Gastroesophageal sphincter (tissue), 4 donors: ENCODE data around the gene FHL1. TPM values are rescaled to one million over a fixed set of nuclear protein-coding genes. Genes with fewer than 3 reads are reported as not detected.

Experiments used
- ATAC-seq: fragments of 150-250 bp; one replicate; pipeline ENCODE4 v1.9.1; 2016; ENCODE audit warnings: mild to moderate bottlenecking, moderate library complexity
- H3K27ac ChIP-seq, 4 donors: fragments of 200-600 bp; sonication (generic) in 3 of 4; 1 replicate in 3 of 4; 2 replicates in 1 of 4; pipeline ENCODE4 v1.5.1; 2016 to 2019
- H3K27me3 ChIP-seq: fragments of 200-600 bp; sonication (generic); one replicate; pipeline ENCODE4 v1.5.1; 2019
- H3K36me3 ChIP-seq, 2 donors: fragments of 200-600 bp; sonication (generic); one replicate each; pipeline ENCODE4 v1.5.1; 2019; ENCODE audit warnings: control low read depth in 1 of 2
- H3K4me1 ChIP-seq, 3 donors: fragments of 200-600 bp; sonication (generic); 1 replicate in 2 of 3; 2 replicates in 1 of 3; pipeline ENCODE4 v1.5.1; 2016 to 2019; ENCODE audit warnings: control low read depth in 2 of 3
- H3K4me3 ChIP-seq, 2 donors: fragments of 200-600 bp; sonication (generic); one replicate each; pipeline ENCODE4 v1.5.1; 2019; ENCODE audit warnings: mild to moderate bottlenecking in 1 of 2, moderate library complexity in 1 of 2
- H3K9me3 ChIP-seq, 3 donors: fragments of 200-600 bp; sonication (generic); one replicate each; pipeline ENCODE4 v1.5.1; 2017 to 2019; ENCODE audit warnings: control low read depth in 2 of 3
- EP300 ChIP-seq: sonication (generic); formaldehyde crosslinking; IDR thresholded peaks from one replicate; pipeline ENCODE4 v1.6.1; 2017; ENCODE audit warnings: antibody characterized with exemption, mild to moderate bottlenecking
- POLR2A ChIP-seq, 2 donors: fragments of 450-650 bp; IDR thresholded peaks; one replicate each; pipeline ENCODE4 v1.6.1; 2017; ENCODE audit warnings: antibody characterized with exemption in 2 of 2, mild to moderate bottlenecking in 2 of 2, moderate library complexity in 1 of 2
- POLR2AphosphoS5 ChIP-seq: sonication (generic); formaldehyde crosslinking; IDR thresholded peaks from one replicate; pipeline ENCODE4 v1.6.1; 2017; ENCODE audit warnings: antibody characterized with exemption
- WGBS, 2 donors: methylation state at CpG; one replicate each; pipeline ENCODE4 v1.1.5; 2018; ENCODE audit warnings: low coverage in 1 of 2; 5-methylcytosine and 5-hydroxymethylcytosine counted together
- total RNA-seq, 4 donors: library from RNA; depleted of rRNA; stranded (reverse); fragments of >200 nt; gene quantifications; one replicate each; pipeline ENCODE4 v1.1.0, GENCODE V29; 2016
- TF ChIP-seq, protein P1 (sequence below), 4 experiments: fragments of 200-600 bp in 2 of 4; fragments of 450-650 bp in 2 of 4; sonication (generic) in 1 of 4; IDR thresholded peaks; one replicate each; pipeline ENCODE4 v1.5.1; 2017 to 2019; ENCODE audit warnings: antibody characterized with exemption in 4 of 4, mild to moderate bottlenecking in 2 of 4, moderate library complexity in 2 of 4

FHL1 gene
- total RNA-seq, 4 donors from 2014 or later = 2,495 to 4,363 (median 3,004) TPM

DNA sequence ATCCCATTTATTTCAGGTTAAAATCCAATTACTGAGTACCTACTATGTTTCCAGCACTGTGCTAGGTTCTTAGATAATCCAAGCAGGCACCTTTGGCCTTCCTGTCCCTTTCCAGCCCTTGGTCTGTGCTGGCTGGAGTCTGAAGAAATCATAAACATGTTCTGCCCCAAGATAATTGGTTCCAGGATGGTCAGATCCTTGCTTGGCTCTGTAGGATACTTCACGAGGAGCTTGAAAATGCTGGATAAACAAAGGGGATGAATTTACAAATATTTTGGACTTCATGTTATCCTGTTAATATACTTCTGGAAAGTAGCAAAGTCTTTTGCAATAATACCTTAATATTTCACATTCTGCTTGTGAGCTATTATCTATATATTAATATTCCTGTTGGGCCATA lies 35.0 kb upstream of the FHL1 start:
- 0% methylated on average over 1 of the region's 1 CpG for WGBS, 2 donors
- H3K4me3 ChIP-seq = no peak overlapping the region
- peak overlapping the region in 1 of 4 donors; percentile 48 for H3K27ac ChIP-seq
- H3K27me3 ChIP-seq = no peaks in the 10 kb centered on the region
- H3K4me1 ChIP-seq = peaks cover 0 to 21% (median 0%) of the 10 kb centered on the region in 3 donors
- ATAC-seq = no peak
- H3K36me3 ChIP-seq = no peaks in the 10 kb centered on the region
- no peaks in the 10 kb centered on the region for H3K9me3 ChIP-seq
- no peak for TF ChIP-seq POLR2AphosphoS5
- no peak for TF ChIP-seq EP300
- no peak for TF ChIP-seq POLR2A (IDR thresholded peaks at IDR 0.05)
- TF ChIP-seq, protein P1, sequence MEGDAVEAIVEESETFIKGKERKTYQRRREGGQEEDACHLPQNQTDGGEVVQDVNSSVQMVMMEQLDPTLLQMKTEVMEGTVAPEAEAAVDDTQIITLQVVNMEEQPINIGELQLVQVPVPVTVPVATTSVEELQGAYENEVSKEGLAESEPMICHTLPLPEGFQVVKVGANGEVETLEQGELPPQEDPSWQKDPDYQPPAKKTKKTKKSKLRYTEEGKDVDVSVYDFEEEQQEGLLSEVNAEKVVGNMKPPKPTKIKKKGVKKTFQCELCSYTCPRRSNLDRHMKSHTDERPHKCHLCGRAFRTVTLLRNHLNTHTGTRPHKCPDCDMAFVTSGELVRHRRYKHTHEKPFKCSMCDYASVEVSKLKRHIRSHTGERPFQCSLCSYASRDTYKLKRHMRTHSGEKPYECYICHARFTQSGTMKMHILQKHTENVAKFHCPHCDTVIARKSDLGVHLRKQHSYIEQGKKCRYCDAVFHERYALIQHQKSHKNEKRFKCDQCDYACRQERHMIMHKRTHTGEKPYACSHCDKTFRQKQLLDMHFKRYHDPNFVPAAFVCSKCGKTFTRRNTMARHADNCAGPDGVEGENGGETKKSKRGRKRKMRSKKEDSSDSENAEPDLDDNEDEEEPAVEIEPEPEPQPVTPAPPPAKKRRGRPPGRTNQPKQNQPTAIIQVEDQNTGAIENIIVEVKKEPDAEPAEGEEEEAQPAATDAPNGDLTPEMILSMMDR (IDR thresholded peaks at IDR 0.05) = no peak

DNA sequence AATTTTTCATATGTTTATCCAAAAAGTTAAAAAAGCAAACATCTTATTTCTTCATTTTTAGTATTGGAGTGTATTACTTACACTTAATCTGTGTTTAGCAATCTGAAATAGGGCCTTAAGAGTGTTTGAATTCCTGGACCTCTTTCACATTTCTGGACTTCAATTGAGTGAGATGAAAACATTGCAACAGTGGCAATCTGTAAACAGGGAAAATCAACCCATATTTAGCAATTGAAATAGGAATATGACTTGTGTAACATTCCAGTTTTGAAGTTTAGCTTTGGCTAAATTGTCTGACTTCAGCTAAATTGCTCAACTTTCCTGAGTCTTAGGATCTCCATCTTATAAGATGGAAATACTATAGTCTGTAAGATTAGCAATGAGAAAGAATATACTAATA lies 34.6 kb upstream of the FHL1 start:
- H3K4me3 ChIP-seq = no peak overlapping the region
- H3K27ac ChIP-seq = peak overlapping the region in 2 of 4 donors; percentile 35 to 48
- H3K4me1 ChIP-seq = peaks cover 0 to 21% (median 0%) of the 10 kb centered on the region in 3 donors
- ATAC-seq = peak; percentile 52
- no peaks in the 10 kb centered on the region for H3K36me3 ChIP-seq
- TF ChIP-seq POLR2AphosphoS5 (peak; percentile 57), POLR2A (IDR thresholded peaks at IDR 0.05) (no peak)
- H3K27me3 ChIP-seq = no peaks in the 10 kb centered on the region
- no peaks in the 10 kb centered on the region for H3K9me3 ChIP-seq

DNA sequence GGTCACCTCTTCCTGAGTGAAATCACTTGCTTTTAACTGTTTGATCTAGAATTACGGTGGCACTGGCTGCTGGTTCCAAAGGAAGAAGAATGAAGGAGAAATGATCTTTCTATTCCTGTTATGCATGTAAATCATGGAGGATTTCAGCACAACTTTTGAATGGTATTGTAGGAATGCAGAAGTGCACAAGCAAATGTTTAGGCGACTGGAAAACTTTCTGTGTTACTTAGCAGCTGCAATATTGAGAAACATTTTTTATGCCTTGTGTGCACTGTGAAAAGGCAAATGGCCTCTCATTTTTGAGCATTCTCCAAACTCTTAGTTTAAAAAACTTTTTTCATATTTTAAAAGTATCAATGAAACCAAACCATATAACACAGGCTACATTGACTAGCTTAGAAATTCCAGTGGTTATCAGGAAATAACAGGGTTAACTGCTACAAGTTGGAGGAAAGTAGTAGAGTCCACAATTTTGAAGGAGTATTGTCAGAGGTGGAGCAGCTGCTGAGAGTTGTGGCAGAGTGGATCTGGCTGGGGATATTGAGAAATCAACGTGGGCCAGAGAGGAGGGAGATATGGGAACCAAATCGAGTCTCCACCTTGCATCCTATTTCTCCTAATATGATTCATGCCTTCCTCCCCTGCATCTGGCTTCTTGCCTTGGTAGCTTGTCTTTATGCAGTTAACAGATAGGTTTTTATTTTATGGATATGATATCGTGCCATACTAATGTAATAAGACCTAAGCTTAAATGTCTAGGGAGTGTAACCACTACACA lies 32.0 kb upstream of the FHL1 start:
- no peaks in the 10 kb centered on the region for H3K27me3 ChIP-seq
- H3K36me3 ChIP-seq = no peaks in the 10 kb centered on the region
- peak overlapping the region; percentile 69 to 81 (median 73) for H3K27ac ChIP-seq
- no peak overlapping the region for H3K4me3 ChIP-seq
- H3K9me3 ChIP-seq = no peaks in the 10 kb centered on the region
- 12 to 22% methylated on average over 3 to 5 of the region's 5 CpGs for WGBS, 2 donors
- peak; percentile 76 for ATAC-seq
- peaks cover 0 to 21% (median 0%) of the 10 kb centered on the region in 3 donors for H3K4me1 ChIP-seq
- TF ChIP-seq POLR2AphosphoS5 (peak; percentile 8), EP300 (no peak), POLR2A (IDR thresholded peaks at IDR 0.05) (no peak)
- TF ChIP-seq, protein P1 (IDR thresholded peaks at IDR 0.05) = no peak

DNA sequence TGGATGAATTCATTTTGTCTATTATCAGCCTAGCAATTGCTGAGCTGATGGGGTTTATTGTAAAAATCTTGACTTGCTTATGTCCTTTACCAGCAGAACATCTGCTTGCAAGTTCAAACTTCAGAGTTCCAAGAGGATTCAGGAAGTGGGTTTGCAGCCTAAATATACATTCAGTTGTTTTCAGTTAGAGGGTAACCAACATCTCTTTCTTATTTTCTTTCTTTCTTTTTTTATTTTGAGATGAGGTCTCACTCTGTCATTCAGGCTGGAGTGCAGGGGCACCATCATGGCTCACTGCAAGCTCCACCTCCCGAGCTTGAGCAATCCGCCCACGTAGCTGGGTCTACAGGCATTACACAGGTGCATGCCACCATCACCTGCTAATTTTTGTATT lies 31.4 kb upstream of the FHL1 start:
- no peaks in the 10 kb centered on the region for H3K9me3 ChIP-seq
- no peaks in the 10 kb centered on the region for H3K36me3 ChIP-seq
- TF ChIP-seq POLR2AphosphoS5 = no peak
- no peak for TF ChIP-seq POLR2A (IDR thresholded peaks at IDR 0.05)
- TF ChIP-seq, protein P1 (IDR thresholded peaks at IDR 0.05) = no peak
- no peak for TF ChIP-seq EP300
- no peaks in the 10 kb centered on the region for H3K27me3 ChIP-seq
- H3K4me1 ChIP-seq = peaks cover 0 to 21% (median 0%) of the 10 kb centered on the region in 3 donors
- no peak overlapping the region for H3K4me3 ChIP-seq
- H3K27ac ChIP-seq = peak overlapping the region; percentile 69 to 81 (median 73)
- WGBS, 2 donors = 100% methylated on average over 1 of the region's 3 CpGs; no CpG with 5 or more reads in 1 of the 2 donors
- ATAC-seq = no peak

DNA sequence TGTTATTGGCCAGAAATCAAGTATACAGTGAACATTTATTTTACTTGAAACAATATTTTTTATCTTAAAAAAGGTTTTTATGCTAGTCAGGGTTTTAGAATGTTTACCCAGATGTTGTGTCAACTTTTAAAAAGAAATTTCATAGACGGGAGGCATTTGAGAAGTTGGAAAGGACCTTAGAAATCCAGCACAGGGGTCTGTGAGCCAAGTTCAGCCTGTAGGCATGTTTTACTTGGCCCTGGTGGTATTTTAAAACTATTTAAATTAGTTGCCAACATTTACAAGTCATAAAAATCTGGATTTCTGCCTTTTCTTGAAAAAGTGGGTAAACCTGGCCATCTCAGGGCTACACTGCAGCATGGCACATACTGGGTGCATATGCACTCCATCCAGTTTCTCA lies 25.5 kb upstream of the FHL1 start:
- Histone ChIP-seq H3K36me3 (no peaks in the 10 kb centered on the region), H3K27me3 (no peaks in the 10 kb centered on the region), H3K4me1 (peaks cover 0 to 16% (median 0%) of the 10 kb centered on the region in 3 donors), H3K27ac (peak overlapping the region in 2 of 4 donors; percentile 38 to 49), H3K4me3 (no peak overlapping the region), H3K9me3 (no peaks in the 10 kb centered on the region)
- 13 to 25% methylated on average over 1 of the region's 1 CpG for whole genome bisulfite sequencing, 2 donors
- no peak for TF ChIP-seq EP300
- TF ChIP-seq, protein P1 (IDR thresholded peaks at IDR 0.05) = no peak
- TF ChIP-seq POLR2A (IDR thresholded peaks at IDR 0.05) = no peak
- ATAC-seq = no peak
